IMR-90 (cell line): ENCODE results near the gene SPATA9. TPM values are rescaled to one million over a fixed set of nuclear protein-coding genes. Genes with fewer than 3 reads are reported as not detected.

Experiments
- ATAC-seq: fragments of 200-7000 bp; cut with Tn5 transposase; 2 replicates; pipeline ENCODE4 v1.9.1; 2020; ENCODE audit warnings: low read depth, mild to moderate bottlenecking, moderate library complexity
- BruUV-seq: library from RNA; stranded (reverse); fragments of 400-500 nt; replicated peaks from 2 replicates; lab custom pipeline; 2021; lab: Mats Ljungman, UMichigan
- CTCF ChIA-PET: fragments of 300-600 bp; formaldehyde crosslinking; extraction: SDS; loops from one replicate; lab custom pipeline; 2021; ENCODE audit warnings: antibody characterized with exemption; lab: Yijun Ruan, JAX
- POLR2A ChIA-PET: fragments of 300-600 bp; sonication (Branson Sonifier 250); formaldehyde crosslinking; loops from one replicate; lab custom pipeline; 2022; ENCODE audit warnings: antibody characterized with exemption; ENCODE audit not compliant: unreplicated experiment; lab: Charles Lee
- DNase-seq: peaks from one replicate; pipeline ENCODE4 v3.0.0; 2013
- H2AFZ ChIP-seq: replicated peaks from 2 replicates; pipeline ENCODE3; 2013; ENCODE audit warnings: low read length, mild to moderate bottlenecking; ENCODE audit not compliant: poor library complexity
- H2AK5ac ChIP-seq: 2 replicates; pipeline ENCODE4 v1.6.1; 2013; ENCODE audit warnings: low read depth, low read length, inconsistent platforms
- H2AK9ac ChIP-seq: replicated peaks from 2 replicates; pipeline ENCODE3; 2013; ENCODE audit warnings: mild to moderate bottlenecking, low read depth, low read length, moderate library complexity; ENCODE audit not compliant: poor library complexity
- H2BK120ac ChIP-seq: 2 replicates; pipeline ENCODE4 v1.6.1; 2013; ENCODE audit warnings: low read depth, low read length, inconsistent platforms
- H2BK15ac ChIP-seq: 3 replicates; pipeline ENCODE4 v1.6.1; 2013; ENCODE audit warnings: low read depth, low read length, inconsistent platforms
- H2BK20ac ChIP-seq: 2 replicates; pipeline ENCODE4 v1.6.1; 2013; ENCODE audit warnings: low read depth, mild to moderate bottlenecking, inconsistent platforms, low read length, moderate library complexity
- H2BK5ac ChIP-seq: 2 replicates; pipeline ENCODE4 v1.6.1; 2013; ENCODE audit warnings: mild to moderate bottlenecking, low read depth, low read length, inconsistent platforms; ENCODE audit not compliant: poor library complexity, severe bottlenecking
- H3K14ac ChIP-seq: replicated peaks from 2 replicates; pipeline ENCODE4 v1.6.1; 2013; ENCODE audit warnings: low read depth, low read length, inconsistent platforms
- H3K18ac ChIP-seq: 2 replicates; pipeline ENCODE4 v1.6.1; 2013; ENCODE audit warnings: low read depth, low read length, control low read depth
- H3K23ac ChIP-seq: 2 replicates; pipeline ENCODE4 v1.6.1; 2013; ENCODE audit warnings: low read depth, low read length, inconsistent platforms
- H3K27ac ChIP-seq: 2 replicates; pipeline ENCODE4 v1.5.1; 2013; ENCODE audit warnings: mild to moderate bottlenecking, control low read depth, low read length; ENCODE audit not compliant: insufficient read depth
- H3K27me3 ChIP-seq: 2 replicates; pipeline ENCODE4 v1.6.1; 2013; ENCODE audit warnings: low read length; ENCODE audit not compliant: control insufficient read depth, insufficient read depth
- H3K36me3 ChIP-seq: 2 replicates; pipeline ENCODE4 v1.6.1; 2013; ENCODE audit warnings: low read length, mixed read lengths; ENCODE audit not compliant: control insufficient read depth, insufficient read depth
- H3K4ac ChIP-seq: 2 replicates; pipeline ENCODE4 v1.6.1; 2013; ENCODE audit warnings: low read depth, low read length, inconsistent platforms
- H3K4me1 ChIP-seq: 2 replicates; pipeline ENCODE4 v1.6.1; 2013; ENCODE audit warnings: low read length, mixed read lengths; ENCODE audit not compliant: control insufficient read depth, insufficient read depth
- H3K4me2 ChIP-seq: 2 replicates; pipeline ENCODE4 v1.6.1; 2013; ENCODE audit warnings: low read depth, mild to moderate bottlenecking, control low read depth, low read length, moderate library complexity
- H3K4me3 ChIP-seq: 2 replicates; pipeline ENCODE4 v1.5.1; 2013; ENCODE audit warnings: low read depth, mild to moderate bottlenecking, control low read depth, low read length, moderate library complexity; ENCODE audit not compliant: insufficient read depth
- H3K56ac ChIP-seq: 2 replicates; pipeline ENCODE4 v1.6.1; 2013; ENCODE audit warnings: low read length, inconsistent platforms; ENCODE audit not compliant: insufficient read depth; ENCODE audit errors: extremely low read depth
- H3K79me1 ChIP-seq, 2 experiments: 2 replicates each; pipeline ENCODE4 v1.6.1; 2013; ENCODE audit warnings: low read length in 2 of 2, inconsistent platforms in 1 of 2, low read depth in 1 of 2
- H3K9ac ChIP-seq: 2 replicates; pipeline ENCODE4 v1.6.1; 2013; ENCODE audit warnings: low read depth, low read length, control low read depth
- H3K9me1 ChIP-seq: 2 replicates; pipeline ENCODE4 v1.6.1; 2013; ENCODE audit warnings: low read length, inconsistent platforms; ENCODE audit not compliant: insufficient read depth
- H3K9me3 ChIP-seq: 2 replicates; pipeline ENCODE4 v1.6.1; 2013; ENCODE audit warnings: low read length; ENCODE audit not compliant: control insufficient read depth, insufficient read depth
- H4K20me1 ChIP-seq: 2 replicates; pipeline ENCODE4 v1.6.1; 2013; ENCODE audit warnings: low read length, inconsistent platforms; ENCODE audit not compliant: insufficient read depth
- H4K5ac ChIP-seq: 2 replicates; pipeline ENCODE4 v1.6.1; 2013; ENCODE audit warnings: mild to moderate bottlenecking, low read depth, low read length, control low read depth
- H4K8ac ChIP-seq, 2 experiments: 2 replicates each; pipeline ENCODE4 v1.6.1; 2013; ENCODE audit warnings: low read depth in 2 of 2, low read length in 2 of 2, control low read depth in 1 of 2, inconsistent platforms in 1 of 2
- H4K91ac ChIP-seq: 2 replicates; pipeline ENCODE4 v1.6.1; 2013; ENCODE audit warnings: low read depth, low read length, inconsistent platforms; ENCODE audit not compliant: insufficient read depth
- BHLHE40 ChIP-seq: fragments of 150-350 bp; IDR thresholded peaks from 2 replicates; pipeline ENCODE4 v1.6.1; 2016; ENCODE audit warnings: mild to moderate bottlenecking, low read depth, low read length
- CEBPB ChIP-seq: IDR thresholded peaks from 2 replicates; pipeline ENCODE4 v1.6.1; 2012; ENCODE audit warnings: low read depth, low read length, improper control_type of control experiment
- CHD1 ChIP-seq: IDR thresholded peaks from 2 replicates; pipeline ENCODE4 v1.6.1; 2012; ENCODE audit warnings: low read depth, low read length, improper control_type of control experiment
- CTCF ChIP-seq: conservative IDR thresholded peaks from 2 replicates; pipeline ENCODE4 v1.5.1; 2012; ENCODE audit warnings: mild to moderate bottlenecking, low read depth, low read length, improper control_type of control experiment
- ELK1 ChIP-seq: fragments of 150-350 bp; IDR thresholded peaks from 2 replicates; pipeline ENCODE4 v1.6.1; 2016; ENCODE audit warnings: low read depth, mild to moderate bottlenecking, low read length, moderate library complexity, borderline replicate concordance
- NFE2L2 ChIP-seq: fragments of 150-350 bp; IDR thresholded peaks from 2 replicates; pipeline ENCODE4 v1.6.1; 2016; ENCODE audit warnings: low read depth, mild to moderate bottlenecking, low read length
- RAD21 ChIP-seq: IDR thresholded peaks from 2 replicates; pipeline ENCODE4 v1.6.1; 2012; ENCODE audit warnings: low read length, improper control_type of control experiment
- SMC3 ChIP-seq: fragments of 150-350 bp; IDR thresholded peaks from 2 replicates; pipeline ENCODE4 v1.6.1; 2016; ENCODE audit warnings: low read depth, mild to moderate bottlenecking, antibody characterized with exemption, low read length, moderate library complexity
- WGBS, 2 experiments: methylation state at CpG; one replicate each; pipeline versions ENCODE4 v1.1.5 to v1.1.7; 2013; ENCODE audit warnings: missing lambda C conversion rate in 2 of 2; ENCODE audit not compliant: insufficient read length in 1 of 2; ENCODE audit errors: extremely low coverage in 2 of 2; 5-methylcytosine and 5-hydroxymethylcytosine counted together
- dilution Hi-C: fragments of 300-500 bp; cut with HindIII; formaldehyde crosslinking; loops from one replicate; pipeline ENCODE4 v1.14.3; 2018; ENCODE audit warnings: low sequenced_read_pairs; ENCODE audit not compliant: unreplicated experiment
- in situ Hi-C: fragments of 300-500 bp; cut with MboI; formaldehyde crosslinking; loops from 3 replicates; pipeline ENCODE4 v1.14.3; 2019; ENCODE audit warnings: low sequenced_read_pairs, inconsistent platforms, mixed read lengths
- intact Hi-C: fragments of 100-400 bp; cut with micrococcal nuclease; formaldehyde crosslinking; loops from 2 replicates; pipeline ENCODE4 v1.10.0; 2022
- polyA plus RNA-seq, 3 experiments: library from polyadenylated mRNA; depleted of rRNA; stranded (reverse); fragments of >200 nt; gene quantifications; 2 replicates each; pipeline ENCODE4 v1.2.3, GENCODE V29; 2012; ENCODE audit warnings: low replicate concordance in 1 of 3
- total RNA-seq: library from RNA; depleted of rRNA; stranded (reverse); fragments of >200 nt; gene quantifications from 2 replicates; pipeline ENCODE4 v1.2.3, GENCODE V29; 2012

The SPATA9 gene
- total and polyA plus RNA-seq, 2 of the 4 experiments (the other 2 are of a cell fraction), result 0.72 to 0.86 TPM

- ATAC-seq (peak; percentile 45), DNase-seq (peak; percentile 65)
- Histone ChIP-seq H2AFZ (peak overlapping the region; percentile 71), H3K18ac (no peak overlapping the region), H3K56ac (peak overlapping the region; percentile 52; the same call in 1 of the 2 replicates), H4K91ac (0 out of 2 replicates have a peak overlapping the region, but pooled peaks have one; percentile 16), H3K4me1 (peaks cover 4% of the 10 kb centered on the region), H3K4me3 (no peak overlapping the region), H4K5ac (no peak overlapping the region), H3K9me1 (no peaks in the 10 kb centered on the region), H2BK120ac (peak overlapping the region; percentile 76), H3K9me3 (no peaks in the 10 kb centered on the region), H2AK5ac (peak overlapping the region; percentile 37; the same call in 1 of the 2 replicates), H2BK20ac (peak overlapping the region; percentile 91), H3K79me1 (no peaks in the 10 kb centered on the region), H3K27me3 (no peaks in the 10 kb centered on the region), H2BK15ac (peak overlapping the region; percentile 72; the same call in 1 of the 3 replicates), H4K20me1 (no peaks in the 10 kb centered on the region), H3K23ac (no peak overlapping the region), H2BK5ac (no peak overlapping the region), H4K8ac (peak overlapping the region in 1 of 2 experiments; percentile 83; a peak in 2 of 4 replicates), H3K36me3 (no peaks in the 10 kb centered on the region), H3K4ac (peak overlapping the region; percentile 51; the same call in 1 of the 2 replicates), H2AK9ac (no peak overlapping the region), H3K14ac (peak overlapping the region; percentile 35), H3K4me2 (no peak overlapping the region), H3K27ac (no peak overlapping the region), H3K9ac (peak overlapping the region; percentile 45; the same call in 1 of the 2 replicates)
- WGBS, 2 experiments, result 0% methylated on average over 1 of the region's 4 CpGs; no CpG with 5 or more reads in 1 of the 2 experiments
- TF ChIP-seq RAD21, result peak; percentile 80
- no peak for TF ChIP-seq BHLHE40
- peak; percentile 66 for TF ChIP-seq SMC3
- TF ChIP-seq CTCF, result peak; percentile 78
- no peak for TF ChIP-seq ELK1
- no peak for TF ChIP-seq CHD1
- no peak for TF ChIP-seq CEBPB
- TF ChIP-seq NFE2L2, result no peak
- dilution Hi-C loops, result no loop called here
- intact Hi-C loops, result loop anchor here (1.0 to 10.0 kb wide), 4 partner anchors 88 to 960 kb away; partner anchors contain the start of gene RHOBTB3
- in situ Hi-C loops, result loop anchor here (25.0 kb wide), 1 partner anchor 668 kb away; no protein-coding TSS in a partner anchor
- no TSS peak for BruUV-seq
- ChIA-PET CTCF (interaction anchor here (0.5 to 1.4 kb wide), 6 partner anchors 15 to 637 kb away, joined by 3 to 5 read pairs (median 3); no protein-coding TSS in a partner anchor), POLR2A (no interaction called here)
These were observed 38.3 kb downstream of the SPATA9 start for GRCh38 chr5:95644351-95645042.
